HG03558 (cell line): Measurements from ENCODE around the gene MKKS.
"Not testable (repeated sequence)": the region's sequence is repeated elsewhere in the genome, so short reads cannot be mapped to it uniquely, and the experiment has no call there.

ENCODE experiments used
- ATAC-seq: cut with Tn5 transposase; IDR thresholded peaks from one replicate; pipeline ENCODE4 v1.9.1; 2021; ENCODE audit warnings: moderate number of reproducible peaks; ENCODE audit not compliant: unreplicated experiment; ENCODE audit errors: extremely low read depth

Gene MKKS

GRCh38 chr20:10417218-10417617, 16.8 kb downstream of the MKKS start:
- not testable (repeated sequence) for ATAC-seq

GRCh38 chr20:10415013-10415650, 18.9 kb downstream of the MKKS start:
- no peak for ATAC-seq

GRCh38 chr20:10412591-10413408, 21.2 kb downstream of the MKKS start:
- ATAC-seq: no peak

DNA sequence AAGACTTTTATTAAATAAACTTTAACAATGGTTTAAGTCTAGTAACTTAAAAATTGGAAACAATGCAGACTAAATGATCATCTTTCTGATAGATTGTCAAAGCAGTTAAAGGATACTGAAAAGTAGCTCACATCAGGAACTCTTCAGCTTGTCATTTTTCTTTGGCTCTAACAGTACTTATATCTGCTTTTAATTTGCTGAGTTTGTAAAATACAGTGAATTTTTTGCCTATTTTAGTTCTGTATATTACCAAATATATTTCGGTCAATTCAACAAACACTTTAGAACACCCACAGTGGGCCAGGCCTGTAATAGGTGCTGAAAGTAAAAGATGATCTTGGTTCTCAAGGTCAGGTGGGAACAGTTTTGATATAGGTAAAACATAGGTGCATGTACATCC, 22.3 kb downstream of the MKKS start:
- no peak for ATAC-seq

GRCh38 chr20:10408108-10408813, 25.8 kb downstream of the MKKS start:
- ATAC-seq: no peak

- ATAC-seq: no peak
Observed at GRCh38 chr20:10404959-10405530, 29.0 kb downstream of the MKKS start.

- no peak for ATAC-seq
Observed at GRCh38 chr20:10404023-10404628, 29.9 kb downstream of the MKKS start.

- no peak for ATAC-seq
Observed at GRCh38 chr20:10402938-10403608, 30.9 kb downstream of the MKKS start.

- ATAC-seq: no peak
Observed at GRCh38 chr20:10398834-10399369, 35.1 kb downstream of the MKKS start.

- ATAC-seq: not testable (repeated sequence)
Observed at GRCh38 chr20:10394752-10395151, 39.3 kb downstream of the MKKS start.

- ATAC-seq: no peak
Observed at GRCh38 chr20:10390709-10391108, 43.3 kb downstream of the MKKS start.

DNA sequence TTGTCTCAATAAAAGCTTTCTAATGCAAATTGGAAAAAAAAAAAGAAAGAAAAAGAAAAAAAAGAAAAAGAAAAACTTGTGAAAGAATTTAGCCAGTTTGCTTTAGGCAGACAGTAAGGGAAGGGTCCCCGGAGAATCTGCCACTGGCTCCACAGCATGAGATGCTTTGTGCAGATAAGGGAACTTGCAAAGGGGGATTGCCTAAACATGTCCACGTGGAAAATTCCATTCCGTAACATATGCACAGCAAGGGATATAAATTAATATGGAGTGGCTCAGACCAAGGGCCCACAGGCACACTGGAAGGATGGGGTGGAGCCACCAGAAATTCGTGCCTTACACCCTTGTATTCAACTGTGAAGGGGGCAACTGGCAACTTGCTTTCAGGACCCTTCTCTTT, 45.4 kb downstream of the MKKS start:
- ATAC-seq: no peak

GRCh38 chr20:10387686-10388085, 46.3 kb downstream of the MKKS start:
- no peak for ATAC-seq

DNA sequence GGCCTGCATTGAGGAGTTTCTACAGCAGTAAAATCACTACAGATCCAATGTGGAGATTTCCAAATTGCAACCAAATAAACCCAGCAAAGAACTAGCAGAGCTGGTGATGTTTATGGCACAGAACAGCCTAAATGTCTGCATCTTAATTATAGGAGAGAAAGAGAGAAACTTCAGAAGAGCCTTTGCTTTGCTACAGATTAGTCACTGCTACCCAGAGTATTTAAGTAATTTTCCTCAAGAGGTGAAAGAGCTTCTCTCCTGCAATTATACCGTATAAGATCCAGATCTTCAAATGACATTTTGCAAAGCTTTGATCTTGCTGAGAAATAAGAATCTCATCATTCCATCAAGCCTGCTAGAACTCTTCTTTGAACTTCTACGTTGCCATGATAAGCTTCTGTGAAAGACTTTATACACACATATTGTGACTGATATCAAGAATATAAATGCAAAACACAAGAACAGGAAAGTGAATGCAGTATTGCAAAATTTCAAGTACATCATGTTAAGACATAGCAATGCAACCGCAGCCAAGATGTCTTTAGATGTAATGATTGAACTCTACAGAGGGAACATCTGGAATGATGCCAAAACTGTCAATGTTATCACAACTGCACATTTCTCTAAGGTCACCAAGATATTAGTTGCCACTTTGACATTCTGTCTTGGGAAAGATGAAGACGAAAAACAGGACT, 48.0 kb downstream of the MKKS start:
- no peak for ATAC-seq

- no peak for ATAC-seq
Observed at GRCh38 chr20:10381477-10381876, 52.5 kb downstream of the MKKS start.

- no peak for ATAC-seq
Observed at GRCh38 chr20:10379761-10380160, 54.3 kb downstream of the MKKS start.

- no peak for ATAC-seq
Observed at GRCh38 chr20:10376270-10377075, 57.5 kb downstream of the MKKS start.

DNA sequence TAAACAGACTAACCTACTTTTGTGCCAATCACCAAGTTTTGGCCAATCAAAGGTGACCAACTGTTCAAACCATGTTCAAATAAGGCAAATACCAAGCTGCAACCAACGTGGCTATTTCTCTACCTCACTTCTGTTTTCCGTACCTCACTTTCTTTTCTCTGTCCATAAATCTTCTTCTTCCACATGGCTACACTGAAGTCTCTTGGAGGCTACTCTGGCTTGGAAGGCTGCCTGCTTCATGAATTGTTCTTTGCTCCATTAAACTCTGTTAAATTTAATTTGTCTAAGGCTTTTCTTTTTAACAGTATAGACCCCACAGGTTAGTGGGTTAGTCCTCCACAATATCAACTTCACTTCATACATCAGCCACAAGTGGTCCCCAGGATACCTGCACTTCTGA, 58.8 kb downstream of the MKKS start:
- no peak for ATAC-seq
